Loucy (cell line): ENCODE results near the gene GLT8D1.

Source experiments
- H2AFZ ChIP-seq: fragments of 200-600 bp; sonication (generic); 2 replicates; pipeline ENCODE4 v1.6.0; 2016; ENCODE audit warnings: antibody characterized with exemption, mild to moderate bottlenecking, low read length, moderate library complexity
- H3F3A ChIP-seq: fragments of 200-600 bp; 2 replicates; pipeline ENCODE4 v1.6.0; 2016; ENCODE audit warnings: antibody characterized with exemption, low read depth, mild to moderate bottlenecking
- H3K27me3 ChIP-seq: fragments of 200-600 bp; sonication (generic); 2 replicates; pipeline ENCODE4 v1.6.1; 2014; ENCODE audit warnings: low read length, mild to moderate bottlenecking; ENCODE audit not compliant: insufficient read depth, poor library complexity, severe bottlenecking
- H3K36me3 ChIP-seq: fragments of 200-600 bp; sonication (generic); 2 replicates; pipeline ENCODE4 v1.6.1; 2016; ENCODE audit warnings: low read length; ENCODE audit not compliant: insufficient read depth
- H3K4me1 ChIP-seq: fragments of 200-600 bp; sonication (generic); 2 replicates; pipeline ENCODE4 v1.5.1; 2014; ENCODE audit warnings: low read length, mild to moderate bottlenecking; ENCODE audit not compliant: insufficient read depth, poor library complexity, severe bottlenecking
- H3K4me2 ChIP-seq: fragments of 200-600 bp; sonication (generic); 2 replicates; pipeline ENCODE4 v1.6.0; 2014; ENCODE audit warnings: antibody characterized with exemption, low read length, low read depth, mild to moderate bottlenecking; ENCODE audit not compliant: poor library complexity, severe bottlenecking
- H3K4me3 ChIP-seq: fragments of 200-600 bp; sonication (generic); 2 replicates; pipeline ENCODE4 v1.5.1; 2014; ENCODE audit warnings: low read length, mild to moderate bottlenecking, mixed read lengths; ENCODE audit not compliant: poor library complexity, severe bottlenecking
- H3K79me2 ChIP-seq: fragments of 200-600 bp; sonication (generic); 2 replicates; pipeline ENCODE4 v1.6.1; 2014; ENCODE audit warnings: low read length; ENCODE audit not compliant: insufficient read depth
- H3K9ac ChIP-seq: fragments of 200-600 bp; sonication (generic); 2 replicates; pipeline ENCODE4 v1.6.0; 2014; ENCODE audit warnings: mild to moderate bottlenecking, low read depth, low read length, moderate library complexity; ENCODE audit not compliant: poor library complexity, severe bottlenecking
- H3K9me2 ChIP-seq: fragments of 200-600 bp; sonication (generic); replicated peaks from 2 replicates; pipeline ENCODE4 v1.6.1; 2016; ENCODE audit warnings: low read depth, low read length, mixed read lengths
- H3K9me3 ChIP-seq: fragments of 200-600 bp; sonication (generic); 2 replicates; pipeline ENCODE4 v1.6.1; 2014; ENCODE audit warnings: mild to moderate bottlenecking, antibody characterized with exemption, low read length, low read depth; ENCODE audit not compliant: insufficient read depth
- H4K20me1 ChIP-seq: fragments of 200-600 bp; sonication (generic); 2 replicates; pipeline ENCODE4 v1.6.0; 2014; ENCODE audit warnings: antibody characterized with exemption, low read length, mild to moderate bottlenecking; ENCODE audit not compliant: insufficient read depth, poor library complexity, severe bottlenecking
- CTCF ChIP-seq: fragments of 200-600 bp; sonication (generic); conservative IDR thresholded peaks from 2 replicates; pipeline ENCODE4 v1.5.1; 2014; ENCODE audit warnings: mild to moderate bottlenecking, antibody characterized with exemption, low read length
- EZH2phosphoT487 ChIP-seq: fragments of 200-600 bp; IDR thresholded peaks from 2 replicates; pipeline ENCODE4 v1.6.1; 2018; ENCODE audit warnings: antibody characterized with exemption, mild to moderate bottlenecking, moderate library complexity, borderline replicate concordance

GLT8D1 gene

GRCh38 chr3:52685285-52685708 is 20.3 kb downstream of the GLT8D1 start:
- peaks cover 29% of the 10 kb centered on the region for H3K36me3 ChIP-seq
- peaks cover 63% of the 10 kb centered on the region for H4K20me1 ChIP-seq
- no peaks in the 10 kb centered on the region for H3K9me2 ChIP-seq
- H3K4me2 ChIP-seq: peak overlapping the region; percentile 90
- 0 out of 2 replicates have a peak, but pooled peaks cover 3% of the 10 kb centered on the region for H3F3A ChIP-seq
- peaks cover 93% of the 10 kb centered on the region for H3K79me2 ChIP-seq
- H2AFZ ChIP-seq: peak overlapping the region; percentile 89
- H3K9me3 ChIP-seq: no peaks in the 10 kb centered on the region
- H3K4me1 ChIP-seq: peaks cover 68% of the 10 kb centered on the region
- peak overlapping the region; percentile 95 for H3K9ac ChIP-seq
- H3K4me3 ChIP-seq: peak overlapping the region; percentile 95
- no peaks in the 10 kb centered on the region for H3K27me3 ChIP-seq
- no peak for TF ChIP-seq EZH2phosphoT487
- TF ChIP-seq CTCF: no peak

- peak overlapping the region; percentile 95 for H3K9ac ChIP-seq
- no peaks in the 10 kb centered on the region for H3K27me3 ChIP-seq
- H3F3A ChIP-seq: 0 out of 2 replicates have a peak, but pooled peaks cover 3% of the 10 kb centered on the region
- peaks cover 23% of the 10 kb centered on the region for H3K36me3 ChIP-seq
- H3K9me3 ChIP-seq: no peaks in the 10 kb centered on the region
- peak overlapping the region; percentile 95 for H3K4me3 ChIP-seq
- peaks cover 76% of the 10 kb centered on the region for H3K4me1 ChIP-seq
- H3K79me2 ChIP-seq: peaks cover 95% of the 10 kb centered on the region
- no peak overlapping the region for H2AFZ ChIP-seq
- H3K9me2 ChIP-seq: no peaks in the 10 kb centered on the region
- no peak for TF ChIP-seq EZH2phosphoT487
- no peak for TF ChIP-seq CTCF
- H4K20me1 ChIP-seq: peaks cover 58% of the 10 kb centered on the region
- peak overlapping the region; percentile 90 for H3K4me2 ChIP-seq
Measured at GRCh38 chr3:52684184-52684583, 21.4 kb downstream of the GLT8D1 start.

GRCh38 chr3:52683611-52684010 is 22.0 kb downstream of the GLT8D1 start:
- peak overlapping the region; percentile 95 for H3K9ac ChIP-seq
- H3K4me3 ChIP-seq: peak overlapping the region; percentile 95
- H3K27me3 ChIP-seq: no peaks in the 10 kb centered on the region
- no peaks in the 10 kb centered on the region for H3K9me3 ChIP-seq
- H3F3A ChIP-seq: 0 out of 2 replicates have a peak, but pooled peaks cover 3% of the 10 kb centered on the region
- no peaks in the 10 kb centered on the region for H3K9me2 ChIP-seq
- no peak for TF ChIP-seq CTCF
- H3K36me3 ChIP-seq: peaks cover 23% of the 10 kb centered on the region
- H3K4me2 ChIP-seq: peak overlapping the region; percentile 90
- H4K20me1 ChIP-seq: peaks cover 52% of the 10 kb centered on the region
- peaks cover 73% of the 10 kb centered on the region for H3K4me1 ChIP-seq
- H2AFZ ChIP-seq: no peak overlapping the region
- H3K79me2 ChIP-seq: peaks cover 93% of the 10 kb centered on the region
